ENCODE measurements around the gene SPDYE2.
"Not testable (repeated sequence)": the region's sequence is repeated elsewhere in the genome, so short reads cannot be mapped to it uniquely, and the experiment has no call there.

DNA sequence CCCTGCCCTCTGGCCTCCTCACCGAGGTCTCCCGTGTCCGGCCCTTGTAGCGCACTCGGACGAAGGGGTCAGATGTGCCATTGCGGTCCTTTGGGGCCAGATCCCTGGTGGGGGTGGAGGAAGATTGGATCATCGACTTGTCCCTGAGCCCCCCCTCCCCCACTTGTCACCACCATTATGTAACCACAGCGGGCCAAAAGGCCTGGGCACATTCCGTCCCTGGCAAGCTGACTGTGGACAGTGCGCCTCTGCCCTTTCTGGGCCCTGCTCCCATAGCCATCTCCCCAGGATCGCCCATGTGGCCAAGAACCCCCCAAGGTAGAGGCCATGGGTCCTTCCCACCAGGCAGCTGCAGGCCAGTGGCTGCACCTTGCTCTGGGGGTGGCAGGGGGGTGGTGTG lies 47.9 kb upstream of the SPDYE2 start:
- TF ChIP-seq EZH2 (IDR thresholded peaks at IDR 0.05; ENCODE audit: borderline replicate concordance, low read length): not testable (repeated sequence)
- TF ChIP-seq, protein P1, sequence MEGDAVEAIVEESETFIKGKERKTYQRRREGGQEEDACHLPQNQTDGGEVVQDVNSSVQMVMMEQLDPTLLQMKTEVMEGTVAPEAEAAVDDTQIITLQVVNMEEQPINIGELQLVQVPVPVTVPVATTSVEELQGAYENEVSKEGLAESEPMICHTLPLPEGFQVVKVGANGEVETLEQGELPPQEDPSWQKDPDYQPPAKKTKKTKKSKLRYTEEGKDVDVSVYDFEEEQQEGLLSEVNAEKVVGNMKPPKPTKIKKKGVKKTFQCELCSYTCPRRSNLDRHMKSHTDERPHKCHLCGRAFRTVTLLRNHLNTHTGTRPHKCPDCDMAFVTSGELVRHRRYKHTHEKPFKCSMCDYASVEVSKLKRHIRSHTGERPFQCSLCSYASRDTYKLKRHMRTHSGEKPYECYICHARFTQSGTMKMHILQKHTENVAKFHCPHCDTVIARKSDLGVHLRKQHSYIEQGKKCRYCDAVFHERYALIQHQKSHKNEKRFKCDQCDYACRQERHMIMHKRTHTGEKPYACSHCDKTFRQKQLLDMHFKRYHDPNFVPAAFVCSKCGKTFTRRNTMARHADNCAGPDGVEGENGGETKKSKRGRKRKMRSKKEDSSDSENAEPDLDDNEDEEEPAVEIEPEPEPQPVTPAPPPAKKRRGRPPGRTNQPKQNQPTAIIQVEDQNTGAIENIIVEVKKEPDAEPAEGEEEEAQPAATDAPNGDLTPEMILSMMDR (conservative IDR thresholded peaks at IDR 0.05 in 1 of 2, IDR thresholded peaks at IDR 0.05 in 1 of 2; ENCODE audit: extremely low read depth in 1 of 2, insufficient read depth in 1 of 2, low read depth in 1 of 2, low read length in 2 of 2): not testable (repeated sequence)
